Right lobe of liver (tissue), 4 donors: ENCODE results near the gene RAB30.

Experiments used
- POLR2A ChIP-seq: fragments of 450-650 bp; IDR thresholded peaks from one replicate; pipeline ENCODE4 v1.6.1; 2017; ENCODE audit warnings: antibody characterized with exemption, mild to moderate bottlenecking
- TF ChIP-seq, protein P1 (sequence below), 4 donors: fragments of 200-600 bp in 3 of 4; fragments of 450-650 bp in 1 of 4; IDR thresholded peaks; one replicate each; pipeline versions ENCODE4 v1.5.1 to v1.8.0; 2016 to 2022; ENCODE audit warnings: antibody characterized with exemption in 4 of 4, mild to moderate bottlenecking in 2 of 4
- donor health status: DM: no; HTN: no; CAD: no.
- donor health status: DM: no; HTN: no; CAD: no.
- donor health status: DM: no; HTN: yes; CAD: no.

DNA sequence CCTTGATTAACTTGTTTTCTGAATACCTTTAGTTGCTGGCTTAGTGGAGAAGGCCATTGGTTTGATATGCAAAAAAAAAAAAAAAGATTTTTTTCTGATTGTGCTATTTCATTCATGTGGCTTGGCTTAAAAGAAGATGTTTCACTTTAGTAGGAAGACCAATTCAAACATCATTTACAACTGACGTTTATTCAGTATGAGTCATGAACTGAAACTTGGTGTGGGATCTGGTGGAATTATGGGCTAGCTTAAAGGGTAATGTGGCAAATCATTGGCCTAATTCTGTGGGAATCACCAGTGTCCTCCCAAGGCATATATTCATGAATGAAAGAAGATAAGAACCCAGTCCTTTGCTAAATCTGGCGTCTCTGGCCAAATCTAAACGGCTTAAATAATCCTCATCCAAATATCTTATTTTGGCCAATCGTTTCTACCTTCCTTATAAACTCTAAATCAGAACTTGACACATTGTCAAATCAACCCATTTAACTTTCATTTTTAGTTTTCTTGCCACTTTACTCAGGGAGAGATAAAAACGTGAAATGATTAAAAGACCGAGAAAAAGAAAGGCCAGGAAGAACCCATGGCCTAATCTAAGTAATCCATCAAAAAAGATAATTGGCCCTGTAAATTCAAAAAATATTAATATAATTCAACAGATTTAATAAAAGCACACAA is 93.1 kb downstream of the RAB30 start:
- TF ChIP-seq POLR2A, result no peak
- TF ChIP-seq, protein P1, sequence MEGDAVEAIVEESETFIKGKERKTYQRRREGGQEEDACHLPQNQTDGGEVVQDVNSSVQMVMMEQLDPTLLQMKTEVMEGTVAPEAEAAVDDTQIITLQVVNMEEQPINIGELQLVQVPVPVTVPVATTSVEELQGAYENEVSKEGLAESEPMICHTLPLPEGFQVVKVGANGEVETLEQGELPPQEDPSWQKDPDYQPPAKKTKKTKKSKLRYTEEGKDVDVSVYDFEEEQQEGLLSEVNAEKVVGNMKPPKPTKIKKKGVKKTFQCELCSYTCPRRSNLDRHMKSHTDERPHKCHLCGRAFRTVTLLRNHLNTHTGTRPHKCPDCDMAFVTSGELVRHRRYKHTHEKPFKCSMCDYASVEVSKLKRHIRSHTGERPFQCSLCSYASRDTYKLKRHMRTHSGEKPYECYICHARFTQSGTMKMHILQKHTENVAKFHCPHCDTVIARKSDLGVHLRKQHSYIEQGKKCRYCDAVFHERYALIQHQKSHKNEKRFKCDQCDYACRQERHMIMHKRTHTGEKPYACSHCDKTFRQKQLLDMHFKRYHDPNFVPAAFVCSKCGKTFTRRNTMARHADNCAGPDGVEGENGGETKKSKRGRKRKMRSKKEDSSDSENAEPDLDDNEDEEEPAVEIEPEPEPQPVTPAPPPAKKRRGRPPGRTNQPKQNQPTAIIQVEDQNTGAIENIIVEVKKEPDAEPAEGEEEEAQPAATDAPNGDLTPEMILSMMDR (IDR thresholded peaks at IDR 0.05), result no peak
